ENCODE data around the gene MREG. TPM values are rescaled to one million over a fixed set of nuclear protein-coding genes. Genes with fewer than 3 reads are reported as not detected.
A peak's percentile ranks its signal among the peaks of the same experiment; 100 is the strongest.

Gene MREG
- polyA plus RNA-seq, 3 donors = 0.14 to 0.47 TPM; not detected in 1

GRCh38 chr2:216021768-216022565 is 8.6 kb upstream of the MREG start:
- no peak overlapping the region for H3K9ac ChIP-seq (ENCODE audit: insufficient read depth, low read length, poor library complexity, severe bottlenecking)
- H3K4me3 ChIP-seq (replicated peaks in 1 of 3; ENCODE audit: low read depth in 2 of 3, low read length in 3 of 3) = no peak overlapping the region
- WGBS (ENCODE audit: insufficient coverage) = 93% methylated on average over 3 of the region's 7 CpGs
- Mint-ChIP-seq H3K4me3 (no peak overlapping the region), H3K27ac (peak overlapping the region in 1 of 7 donors; percentile 50), H3K36me3 (peaks cover 9 to 12% of the 10 kb centered on the region in 2 donors), H3K4me1 (no peaks in the 10 kb centered on the region), H3K9me3 (peaks cover 0 to 5% (median 0%) of the 10 kb centered on the region in 7 donors), H3K27me3 (ENCODE audit: low read depth in 3 of 3) (peaks cover 0 to 1% (median 0%) of the 10 kb centered on the region in 3 donors)
- H3K36me3 ChIP-seq (replicated peaks in 1 of 2; ENCODE audit: control insufficient read depth in 1 of 2, insufficient read depth in 2 of 2, low read length in 2 of 2) = no peaks in the 10 kb centered on the region
- H3K4me2 ChIP-seq (replicated peaks; ENCODE audit: extremely low read depth, low read length, poor library complexity, severe bottlenecking) = no peak overlapping the region
- H3K9me3 ChIP-seq (replicated peaks in 1 of 2; ENCODE audit: control insufficient read depth in 1 of 2, insufficient read depth in 1 of 2, low read length in 2 of 2) = no peaks in the 10 kb centered on the region
- intact Hi-C loops (cut with micrococcal nuclease) = no loop called here
- no peaks in the 10 kb centered on the region for H3K27me3 ChIP-seq (ENCODE audit: control insufficient read depth in 2 of 2, insufficient read depth in 2 of 2, low read length in 2 of 2)
- no peaks in the 10 kb centered on the region for H4K20me1 ChIP-seq (ENCODE audit: insufficient read depth, low read length)
- H3K79me2 ChIP-seq (ENCODE audit: insufficient read depth, low read length) = no peaks in the 10 kb centered on the region
- no peak overlapping the region for H3K27ac ChIP-seq (ENCODE audit: low read depth in 1 of 2, low read length in 2 of 2)
- TF ChIP-seq CTCF (IDR thresholded peaks at IDR 0.05) = no peak
- H3K4me1 ChIP-seq (ENCODE audit: control insufficient read depth in 1 of 2, insufficient read depth in 2 of 2, low read length in 2 of 2) = no peaks in the 10 kb centered on the region
- H2AFZ ChIP-seq (ENCODE audit: insufficient read depth, low read depth, low read length, poor library complexity, severe bottlenecking) = no peak overlapping the region
- no peak for DNase-seq

- Histone ChIP-seq H2AFZ (ENCODE audit: insufficient read depth, low read depth, low read length, poor library complexity, severe bottlenecking) (no peak overlapping the region), H3K36me3 (replicated peaks in 1 of 2; ENCODE audit: control insufficient read depth in 1 of 2, insufficient read depth in 2 of 2, low read length in 2 of 2) (no peaks in the 10 kb centered on the region), H3K79me2 (ENCODE audit: insufficient read depth, low read length) (no peaks in the 10 kb centered on the region), H3K27ac (ENCODE audit: low read depth in 1 of 2, low read length in 2 of 2) (no peak overlapping the region), H3K4me2 (replicated peaks; ENCODE audit: extremely low read depth, low read length, poor library complexity, severe bottlenecking) (no peak overlapping the region), H4K20me1 (ENCODE audit: insufficient read depth, low read length) (no peaks in the 10 kb centered on the region), H3K27me3 (ENCODE audit: control insufficient read depth in 2 of 2, insufficient read depth in 2 of 2, low read length in 2 of 2) (peaks cover 0 to under 1% of the 10 kb centered on the region in 2 donors), H3K4me1 (ENCODE audit: control insufficient read depth in 1 of 2, insufficient read depth in 2 of 2, low read length in 2 of 2) (peaks cover under 1 to 1% of the 10 kb centered on the region in 2 donors), H3K9ac (ENCODE audit: insufficient read depth, low read length, poor library complexity, severe bottlenecking) (no peak overlapping the region), H3K4me3 (replicated peaks in 1 of 3; ENCODE audit: low read depth in 2 of 3, low read length in 3 of 3) (no peak overlapping the region), H3K9me3 (replicated peaks in 1 of 2; ENCODE audit: control insufficient read depth in 1 of 2, insufficient read depth in 1 of 2, low read length in 2 of 2) (no peaks in the 10 kb centered on the region)
- Mint-ChIP-seq H3K4me3 (no peak overlapping the region), H3K36me3 (peaks cover 11 to 18% of the 10 kb centered on the region in 2 donors), H3K9me3 (peaks cover 0 to 4% (median 0%) of the 10 kb centered on the region in 7 donors), H3K27me3 (ENCODE audit: low read depth in 3 of 3) (no peaks in the 10 kb centered on the region), H3K27ac (no peak overlapping the region), H3K4me1 (peaks cover 9% of the 10 kb centered on the region)
- no CpG with 5 or more reads among the region's 3 CpGs for WGBS (ENCODE audit: insufficient coverage)
- intact Hi-C loops (cut with micrococcal nuclease) = no loop called here
- no peak for DNase-seq
- no peak for TF ChIP-seq CTCF (IDR thresholded peaks at IDR 0.05)
Observed at GRCh38 chr2:216018709-216019108, 5.4 kb upstream of the MREG start.
